GM04504 (cell line): ENCODE results near the gene SCN4B.

ENCODE experiments used
- DNase-seq: peaks from one replicate; pipeline ENCODE4 v3.0.0-alpha.2; 2012; ENCODE audit warnings: low read depth

SCN4B gene

GRCh38 chr11:118152020-118152551 lies 537 bp downstream of the SCN4B start:
- DNase-seq = no peak

DNA sequence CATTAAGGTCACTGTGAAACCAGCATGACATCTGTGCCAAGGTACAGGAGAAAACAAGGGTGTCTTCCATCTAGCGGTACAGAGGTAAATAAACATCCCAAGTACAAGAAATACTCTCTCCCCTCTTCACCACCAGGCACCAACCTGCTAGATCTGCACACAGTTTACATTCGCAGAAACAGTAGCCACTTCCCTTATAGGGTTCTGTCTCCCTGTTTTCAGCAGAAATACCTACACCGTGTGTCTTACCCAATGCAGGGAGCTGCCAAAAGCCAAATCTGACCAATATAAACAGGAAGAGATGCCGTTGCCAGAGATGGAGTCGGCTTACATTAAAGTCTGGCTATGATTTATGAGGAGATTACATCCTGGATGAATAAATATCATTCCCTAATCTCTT lies 1.2 kb downstream of the SCN4B start:
- DNase-seq = no peak

DNA sequence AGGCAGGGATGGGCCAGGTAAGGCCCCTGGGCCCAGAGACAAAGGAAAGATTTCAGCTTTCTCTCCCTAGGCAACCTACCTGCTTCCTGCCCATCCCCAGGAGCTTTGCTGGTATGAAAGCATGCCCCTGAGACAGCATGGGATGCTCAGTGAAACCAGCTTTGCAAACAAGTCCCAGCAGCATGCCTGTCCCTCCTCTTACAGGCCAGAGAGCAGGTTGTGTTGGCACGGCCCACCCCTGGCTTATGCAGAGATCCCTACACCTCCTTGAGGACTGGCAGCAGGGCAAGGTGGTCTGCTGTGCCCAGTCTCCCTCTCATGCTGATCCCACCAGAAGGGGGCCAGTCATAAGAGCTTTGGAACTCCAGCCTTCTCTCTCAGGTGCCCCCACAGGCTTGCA lies 3.1 kb downstream of the SCN4B start:
- no peak for DNase-seq

GRCh38 chr11:118148856-118149255 lies 3.8 kb downstream of the SCN4B start:
- DNase-seq = no peak

DNA sequence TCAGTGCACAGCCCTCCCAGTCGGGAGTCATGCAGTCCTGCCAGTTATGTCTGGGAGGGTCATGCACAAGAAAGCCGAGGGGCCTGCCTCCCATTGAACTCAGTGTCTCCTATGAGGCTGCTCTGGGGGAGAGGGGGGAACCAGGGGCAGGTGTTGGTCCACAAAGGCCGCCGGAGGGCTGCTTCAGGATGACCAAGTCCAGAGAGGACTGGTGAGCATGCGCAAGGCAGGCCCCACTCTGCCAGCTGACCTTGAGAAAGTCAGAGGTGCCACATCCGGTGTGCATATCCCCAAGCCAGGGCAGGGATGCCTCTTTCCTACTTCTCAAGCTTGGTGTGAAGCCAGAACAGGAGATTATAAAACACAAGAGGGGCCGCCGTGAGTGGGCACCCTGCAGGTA lies 4.4 kb downstream of the SCN4B start:
- no peak for DNase-seq

GRCh38 chr11:118147502-118147901 lies 5.1 kb downstream of the SCN4B start:
- no peak for DNase-seq

DNA sequence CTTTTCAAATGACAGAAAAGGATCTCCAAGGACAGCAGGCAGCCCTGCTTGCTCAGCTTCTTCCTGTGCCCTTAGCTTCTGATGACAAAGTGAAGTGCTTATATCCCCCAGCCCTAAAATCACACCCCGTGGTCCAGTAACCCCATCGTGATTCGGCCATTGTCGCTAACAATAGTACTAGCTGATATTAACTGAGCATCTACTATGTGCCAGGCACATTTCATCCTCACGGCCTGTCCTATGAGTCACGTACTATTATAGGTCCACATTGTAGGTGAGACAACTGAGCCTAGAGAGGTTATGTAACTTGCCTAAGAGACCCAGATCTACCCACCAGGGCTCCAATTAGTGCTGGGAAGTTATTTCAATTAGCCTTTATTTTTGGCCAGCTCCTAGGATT lies 6.1 kb downstream of the SCN4B start:
- DNase-seq = no peak

GRCh38 chr11:118145285-118146227 lies 7.1 kb downstream of the SCN4B start:
- DNase-seq = peak; percentile 17

DNA sequence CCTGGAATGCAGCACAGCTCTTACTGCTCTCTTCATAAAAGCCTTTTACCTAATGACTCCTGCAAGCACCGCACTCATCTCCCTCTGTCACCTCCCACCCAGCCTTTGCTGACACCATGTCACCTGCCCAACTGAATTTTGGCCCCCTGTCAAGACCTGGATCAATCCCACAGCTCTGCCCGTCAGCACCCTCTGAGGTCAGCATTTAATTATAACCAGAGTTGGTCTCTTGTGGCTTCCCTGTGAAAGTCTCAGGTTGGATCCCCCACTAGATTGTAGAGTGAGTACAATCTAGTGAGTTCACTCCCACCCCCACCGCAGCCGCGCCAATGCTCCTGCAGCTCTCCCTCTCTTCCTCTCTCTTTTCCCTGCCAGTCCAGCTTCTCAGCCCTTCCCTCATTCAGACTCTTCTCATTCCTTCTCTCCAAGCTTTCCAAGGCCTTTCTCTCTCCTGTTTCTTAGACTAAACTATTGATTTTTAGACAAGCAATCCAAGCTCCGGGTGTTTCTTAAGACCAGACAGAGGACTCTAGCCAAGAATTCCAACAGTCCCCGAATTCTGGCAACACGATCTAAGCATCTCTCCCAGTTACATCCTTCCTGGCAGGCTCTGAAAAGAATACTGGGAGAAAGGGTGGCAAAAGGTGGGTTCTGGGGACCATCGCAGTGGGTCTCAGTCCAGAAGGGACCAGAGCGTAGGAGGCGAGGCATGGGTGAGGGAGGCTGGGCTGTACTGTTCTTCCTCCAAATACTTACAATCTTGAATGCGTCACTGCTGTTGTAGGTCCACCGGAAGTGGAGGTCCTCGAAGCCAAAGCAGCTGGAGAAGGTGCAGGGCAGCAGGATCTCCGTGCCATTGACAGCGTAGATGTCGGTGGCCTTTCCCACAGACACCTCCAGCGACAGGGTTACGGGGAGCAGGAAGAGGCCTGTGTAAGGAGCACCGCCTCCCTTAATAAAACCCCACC lies 8.0 kb downstream of the SCN4B start:
- no peak for DNase-seq

GRCh38 chr11:118143661-118144185 lies 8.9 kb downstream of the SCN4B start:
- DNase-seq = no peak

GRCh38 chr11:118142809-118143208 lies 9.8 kb downstream of the SCN4B start:
- DNase-seq = no peak

DNA sequence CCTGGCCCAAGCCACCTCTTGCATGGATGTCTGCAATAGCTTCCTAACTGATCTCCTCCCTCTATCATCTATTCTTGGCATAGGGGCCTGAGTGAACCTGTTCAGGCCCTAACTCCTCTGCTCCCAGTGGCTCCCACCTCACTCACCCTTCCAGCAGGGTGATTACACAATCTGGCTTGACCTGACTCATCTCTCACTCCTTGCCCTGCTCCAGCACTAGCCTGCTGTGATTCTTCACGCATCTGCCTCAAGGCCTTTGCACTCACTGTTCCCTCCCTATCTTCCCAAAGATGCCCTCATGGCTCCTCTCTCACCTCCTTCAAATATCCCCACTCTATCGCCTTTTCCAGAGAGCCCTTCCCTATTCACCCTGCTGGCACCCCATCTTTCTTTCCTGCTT lies 10.5 kb downstream of the SCN4B start:
- DNase-seq = no peak

DNA sequence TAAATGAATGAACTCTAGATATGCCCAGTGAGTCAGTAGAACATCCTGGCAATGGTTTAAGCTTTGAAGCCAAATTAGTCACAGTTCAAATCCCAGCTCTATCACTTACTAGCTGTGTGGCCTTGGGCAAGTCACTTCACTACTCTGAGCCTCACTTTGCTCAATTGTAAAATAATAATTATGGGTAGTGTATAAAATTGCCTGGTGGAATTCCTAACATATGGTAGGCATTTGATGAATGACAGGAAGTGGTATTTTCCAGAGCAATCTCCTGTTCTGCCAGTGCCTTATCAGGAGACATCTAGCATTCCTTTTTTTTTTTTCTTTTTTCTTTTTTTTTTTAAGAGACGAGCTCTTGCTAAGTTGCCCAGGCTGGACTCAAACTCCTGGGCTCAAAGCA lies 13.0 kb downstream of the SCN4B start:
- DNase-seq = no peak

- no peak for DNase-seq
Observed at GRCh38 chr11:118138839-118139420, 13.7 kb downstream of the SCN4B start.

- no peak for DNase-seq
Observed at GRCh38 chr11:118136801-118137200, 15.8 kb downstream of the SCN4B start.

GRCh38 chr11:118136341-118136740 lies 16.3 kb downstream of the SCN4B start:
- DNase-seq = no peak

DNA sequence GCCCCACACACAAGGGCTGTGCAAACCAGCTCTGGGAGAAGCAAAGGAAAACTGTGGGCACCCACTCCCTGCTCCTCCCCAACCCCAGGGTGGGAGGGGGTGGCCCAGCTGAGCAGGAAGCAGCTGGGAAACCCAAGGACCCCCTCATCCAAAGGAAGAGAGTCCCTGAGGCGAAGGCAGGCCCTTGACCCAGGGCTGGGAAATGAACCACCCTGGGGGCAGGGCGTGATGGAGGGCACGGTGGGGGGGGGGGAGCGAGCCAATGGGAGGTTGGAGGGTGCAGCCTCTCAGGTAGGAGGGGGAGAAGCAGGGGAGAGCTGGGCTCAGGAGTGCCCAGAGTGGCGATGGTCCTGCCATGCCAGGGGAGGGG lies 16.8 kb downstream of the SCN4B start:
- no peak for DNase-seq

GRCh38 chr11:118135051-118135795 lies 17.4 kb downstream of the SCN4B start:
- no peak for DNase-seq

DNA sequence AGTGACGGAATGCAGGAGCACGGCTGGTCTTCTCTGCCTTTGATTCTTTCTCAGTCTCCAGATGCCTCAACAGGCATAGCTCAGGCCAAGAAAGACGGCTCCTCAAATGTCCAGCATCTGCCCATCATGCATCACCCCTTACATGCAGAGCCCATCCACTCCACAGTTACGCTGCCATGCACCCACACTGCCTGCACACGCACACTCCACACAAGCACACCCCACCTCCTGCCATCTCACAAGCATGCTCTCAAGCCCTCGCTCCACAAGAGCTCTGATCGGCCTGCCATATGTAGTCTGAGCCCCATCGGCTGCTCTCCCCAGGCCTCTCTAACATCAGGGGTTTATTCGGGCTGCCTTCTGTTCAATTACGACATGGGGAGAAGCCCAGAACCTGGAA lies 18.8 kb downstream of the SCN4B start:
- DNase-seq = no peak

GRCh38 chr11:118132385-118133151 lies 20.1 kb downstream of the SCN4B start:
- no peak for DNase-seq
